ENCODE measurements around the gene BABAM1.

GRCh38 chr19:17323964-17324332 lies 56.7 kb downstream of the BABAM1 start:
- TF ChIP-seq, protein P1, sequence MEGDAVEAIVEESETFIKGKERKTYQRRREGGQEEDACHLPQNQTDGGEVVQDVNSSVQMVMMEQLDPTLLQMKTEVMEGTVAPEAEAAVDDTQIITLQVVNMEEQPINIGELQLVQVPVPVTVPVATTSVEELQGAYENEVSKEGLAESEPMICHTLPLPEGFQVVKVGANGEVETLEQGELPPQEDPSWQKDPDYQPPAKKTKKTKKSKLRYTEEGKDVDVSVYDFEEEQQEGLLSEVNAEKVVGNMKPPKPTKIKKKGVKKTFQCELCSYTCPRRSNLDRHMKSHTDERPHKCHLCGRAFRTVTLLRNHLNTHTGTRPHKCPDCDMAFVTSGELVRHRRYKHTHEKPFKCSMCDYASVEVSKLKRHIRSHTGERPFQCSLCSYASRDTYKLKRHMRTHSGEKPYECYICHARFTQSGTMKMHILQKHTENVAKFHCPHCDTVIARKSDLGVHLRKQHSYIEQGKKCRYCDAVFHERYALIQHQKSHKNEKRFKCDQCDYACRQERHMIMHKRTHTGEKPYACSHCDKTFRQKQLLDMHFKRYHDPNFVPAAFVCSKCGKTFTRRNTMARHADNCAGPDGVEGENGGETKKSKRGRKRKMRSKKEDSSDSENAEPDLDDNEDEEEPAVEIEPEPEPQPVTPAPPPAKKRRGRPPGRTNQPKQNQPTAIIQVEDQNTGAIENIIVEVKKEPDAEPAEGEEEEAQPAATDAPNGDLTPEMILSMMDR (conservative IDR thresholded peaks at IDR 0.05; ENCODE audit: low read length), result no peak
- TF ChIP-seq EZH2phosphoT487 (IDR thresholded peaks at IDR 0.05; ENCODE audit: borderline replicate concordance), result no peak

Measured in Loucy (cell line).